ENCODE data around the gene HBS1L. TPM values are rescaled to one million over a fixed set of nuclear protein-coding genes. Genes with fewer than 3 reads are reported as not detected.
A peak's percentile ranks its signal among the peaks of the same experiment; 100 is the strongest.

HBS1L gene
- polyA plus RNA-seq, 1 donor: 76.9 TPM

DNA sequence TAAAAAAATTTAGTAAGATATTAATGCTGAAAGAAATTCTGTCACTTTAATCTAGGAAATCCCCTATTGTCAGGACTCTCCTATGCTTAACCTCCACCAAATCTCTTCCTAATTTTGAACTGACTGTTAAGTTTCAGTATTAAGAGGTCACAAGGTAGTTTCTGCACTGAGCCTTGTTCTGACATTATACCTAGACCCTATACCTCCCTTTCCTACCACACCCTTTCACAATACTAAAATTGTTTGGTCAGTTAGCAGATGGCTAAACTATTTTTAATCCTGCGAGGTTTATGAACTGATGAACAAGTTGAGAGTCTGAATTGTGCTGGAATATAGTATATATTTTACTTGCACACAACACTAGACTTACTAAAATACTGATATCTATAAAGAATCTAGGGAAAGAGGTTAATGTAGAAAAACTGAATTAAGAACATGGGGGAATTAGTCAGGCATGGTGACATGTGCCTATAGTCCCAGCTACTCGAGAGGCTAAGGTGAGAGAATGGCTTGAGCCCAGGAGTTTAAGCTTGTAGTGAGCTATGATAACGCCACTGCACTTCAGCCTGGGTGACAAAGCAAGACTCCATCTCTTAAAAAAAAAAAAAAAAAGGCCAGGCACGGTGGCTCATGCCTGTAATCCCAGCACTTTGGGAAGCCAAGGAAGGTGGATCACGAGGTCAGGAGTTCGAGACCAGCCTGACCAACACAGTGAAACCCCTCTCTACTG lies 51.5 kb downstream of the HBS1L start:
- no peak for DNase-seq

DNA sequence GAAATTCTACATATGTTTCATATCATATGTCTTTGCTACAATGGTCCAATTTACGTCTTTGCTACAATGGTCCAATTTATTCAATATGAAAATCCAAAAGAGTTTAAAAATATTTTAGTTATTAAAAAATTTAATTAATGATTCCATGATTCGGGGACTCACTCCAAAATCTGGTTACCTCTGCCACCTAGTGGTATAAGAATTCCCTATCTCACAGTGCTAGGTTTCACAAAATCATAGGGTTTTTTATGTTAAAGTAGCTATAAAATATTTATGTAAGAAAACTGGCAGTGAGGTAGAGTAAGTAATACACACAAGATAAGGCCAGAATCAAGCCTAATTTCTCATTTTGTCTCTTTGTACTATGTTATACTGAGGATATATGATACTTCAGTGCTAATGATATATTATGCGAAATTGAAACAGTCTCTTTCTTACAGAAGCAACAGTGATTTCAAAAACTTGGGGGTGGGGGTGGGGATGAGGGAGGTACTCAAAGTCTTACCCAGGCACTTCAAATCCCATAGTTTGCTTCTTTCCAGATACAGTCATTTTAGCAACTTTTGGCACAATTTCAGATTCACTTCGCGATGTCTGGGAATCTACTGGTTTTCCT lies 52.3 kb downstream of the HBS1L start:
- peak; percentile 1 for DNase-seq

DNA sequence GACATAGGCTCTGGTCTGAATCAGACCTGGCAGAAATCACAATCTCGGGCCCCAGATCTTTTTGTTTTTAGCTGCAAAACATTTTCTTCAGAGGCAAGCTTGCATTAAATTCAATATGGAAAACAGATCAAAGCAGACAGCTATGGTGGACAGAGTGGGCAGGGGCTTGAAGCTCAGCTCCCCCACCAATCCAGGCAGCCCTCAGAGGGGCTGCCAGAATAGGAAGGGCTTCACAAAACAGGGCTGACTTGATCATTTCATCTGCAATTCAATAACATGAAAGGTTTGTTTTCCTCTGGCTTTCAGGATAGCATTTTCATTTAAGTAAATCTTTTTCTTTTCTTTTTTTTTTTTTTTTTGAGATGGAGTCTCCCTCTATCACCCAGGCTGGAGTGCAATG lies 55.5 kb downstream of the HBS1L start:
- DNase-seq: no peak

DNA sequence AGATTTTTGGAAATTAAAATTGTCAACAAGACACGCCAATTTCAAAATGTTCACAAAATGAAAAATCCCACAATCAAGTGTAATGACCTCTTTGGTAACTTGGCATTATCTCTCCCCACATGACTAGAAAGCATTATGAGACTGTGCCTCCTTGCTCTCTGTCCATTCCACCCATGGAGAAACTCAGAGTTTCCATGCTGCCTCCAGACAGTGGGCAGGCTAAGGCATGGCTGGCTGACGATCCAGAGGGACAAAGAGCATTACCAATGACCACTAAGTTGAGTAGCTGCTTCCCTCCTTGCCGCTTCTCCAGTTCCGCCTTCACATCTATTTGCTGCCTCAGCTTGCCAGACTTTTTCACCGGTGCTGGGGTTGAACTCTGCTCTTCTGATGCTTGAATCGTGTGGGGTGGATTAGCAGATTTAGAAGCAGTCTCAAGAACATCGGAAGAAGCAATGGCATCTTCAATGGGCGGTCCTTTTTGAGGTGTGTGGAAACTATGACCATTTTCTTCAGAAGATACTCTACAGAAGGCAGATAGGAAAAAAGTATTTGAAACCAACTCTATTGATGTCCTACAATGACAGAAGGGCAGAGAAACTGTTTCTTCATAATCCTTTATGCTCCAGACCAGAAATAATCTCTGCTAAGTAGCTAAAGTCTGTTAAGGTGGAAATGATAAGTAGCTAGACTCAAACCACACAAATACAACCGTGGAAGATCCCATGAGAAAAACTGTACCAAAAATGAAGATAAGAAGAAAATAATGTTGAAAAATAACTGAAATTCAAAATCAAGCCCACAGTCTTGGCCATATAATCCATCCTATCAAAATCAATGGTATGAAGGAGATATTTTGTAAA lies 57.3 kb downstream of the HBS1L start:
- no peak for DNase-seq

DNA sequence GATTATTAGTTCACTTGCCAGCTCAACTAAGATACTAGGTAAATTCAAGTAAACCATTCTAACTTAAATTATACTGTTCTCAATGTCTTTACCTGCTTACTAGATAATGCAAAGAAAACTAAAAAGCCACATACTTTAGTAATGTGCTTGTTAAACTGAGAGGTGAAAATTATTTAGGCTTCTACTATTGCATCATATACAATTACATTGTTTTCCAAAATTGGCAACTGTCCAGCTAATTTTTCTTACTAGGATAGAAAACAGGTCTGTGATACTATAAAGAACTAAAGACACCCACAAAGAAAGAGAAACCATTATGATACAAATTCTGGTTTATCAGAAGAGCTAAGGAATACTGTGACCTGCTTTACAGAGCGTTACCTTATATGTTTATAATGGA lies 59.1 kb downstream of the HBS1L start:
- DNase-seq: no peak

DNA sequence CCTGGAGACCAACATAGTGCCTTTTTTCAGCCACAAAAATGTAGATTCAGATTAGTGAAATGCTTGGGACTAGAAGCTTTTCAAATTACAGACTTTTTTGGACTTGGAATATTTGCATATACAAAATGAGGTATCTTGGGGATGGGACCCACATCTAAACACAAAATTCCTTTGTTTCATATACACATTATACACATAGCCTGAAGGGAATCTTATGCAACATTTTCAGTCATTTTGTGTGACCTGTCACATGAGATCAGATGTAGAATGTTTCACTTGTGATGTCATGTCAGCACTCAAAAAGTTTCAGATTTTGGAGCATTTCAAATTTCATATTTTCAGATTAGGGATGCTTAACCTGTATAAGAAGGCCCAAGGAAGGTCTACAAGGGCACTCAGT lies 60.2 kb downstream of the HBS1L start:
- no peak for DNase-seq

DNA sequence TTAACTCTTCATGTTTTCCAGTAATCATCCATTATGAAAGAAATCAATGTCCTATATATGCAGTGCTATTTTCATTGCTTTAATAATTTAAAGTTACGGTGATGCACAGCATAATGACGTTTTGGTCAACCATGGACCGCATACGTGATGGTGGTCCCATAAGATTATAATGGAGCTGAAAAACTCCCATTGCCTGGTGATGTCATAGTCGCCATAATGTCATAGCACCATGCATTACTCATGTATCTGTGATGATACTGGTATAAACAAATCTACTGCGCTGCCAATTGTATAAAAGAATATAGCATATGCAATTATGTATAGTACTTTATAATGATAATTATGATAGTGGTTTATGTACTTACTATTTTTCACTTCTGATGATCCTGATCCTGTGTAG lies 62.5 kb downstream of the HBS1L start:
- DNase-seq: no peak

DNA sequence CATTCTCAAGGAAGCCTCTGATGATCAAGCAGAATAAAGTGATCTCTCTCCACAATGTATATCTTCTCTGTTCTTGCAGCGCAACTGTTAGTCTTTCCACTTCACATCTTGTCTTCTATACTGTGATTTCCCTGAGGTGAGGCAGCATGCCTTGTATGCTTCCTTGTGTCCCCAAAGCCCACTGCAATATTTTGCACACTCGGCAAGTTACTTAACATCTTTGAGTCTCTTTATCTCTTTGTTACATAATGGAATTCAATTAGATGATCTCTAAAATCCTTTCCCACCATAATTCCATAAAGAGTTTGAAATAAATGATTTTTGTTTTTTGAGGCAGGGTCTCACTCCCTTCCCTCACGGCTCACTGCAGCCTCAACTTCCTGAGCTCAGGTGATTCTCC lies 64.4 kb downstream of the HBS1L start:
- DNase-seq: no peak

DNA sequence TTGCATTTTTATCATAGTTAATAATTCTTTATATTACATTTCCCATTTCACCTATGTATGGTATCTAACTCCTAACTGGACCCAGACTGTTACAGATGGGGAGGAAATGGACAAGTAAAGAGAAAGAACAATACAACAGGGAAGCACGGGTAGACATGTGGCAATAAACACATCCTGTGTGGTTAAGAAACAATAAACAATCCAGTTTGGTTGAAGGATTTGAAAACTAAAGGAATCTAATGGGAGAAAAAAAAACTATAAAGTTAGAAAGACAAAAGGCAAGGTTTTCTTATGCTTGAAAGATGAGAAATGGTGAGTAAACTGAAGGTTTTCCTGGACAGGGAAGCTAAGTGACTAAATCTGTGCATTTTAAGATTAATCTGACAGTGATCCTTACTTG lies 69.8 kb downstream of the HBS1L start:
- no peak for DNase-seq

DNA sequence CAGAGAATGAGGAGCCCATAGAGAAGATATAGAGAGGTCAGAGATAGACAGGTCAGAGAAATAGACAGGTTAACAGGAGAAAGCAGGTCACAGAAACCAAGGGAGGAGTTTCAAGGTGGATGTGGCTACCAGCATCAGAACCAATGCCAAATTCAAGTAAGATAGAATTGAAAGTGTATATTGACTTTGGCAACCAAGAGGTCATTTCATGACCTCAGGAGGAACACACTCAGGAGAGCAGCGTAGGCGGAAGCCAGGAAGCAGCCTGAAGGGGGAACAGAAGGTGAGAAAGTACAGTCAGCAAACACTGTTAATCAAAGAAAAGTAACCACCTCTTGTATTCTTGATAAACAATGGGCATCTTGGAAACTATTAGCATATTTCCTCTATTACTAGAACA lies 70.8 kb downstream of the HBS1L start:
- DNase-seq: no peak

DNA sequence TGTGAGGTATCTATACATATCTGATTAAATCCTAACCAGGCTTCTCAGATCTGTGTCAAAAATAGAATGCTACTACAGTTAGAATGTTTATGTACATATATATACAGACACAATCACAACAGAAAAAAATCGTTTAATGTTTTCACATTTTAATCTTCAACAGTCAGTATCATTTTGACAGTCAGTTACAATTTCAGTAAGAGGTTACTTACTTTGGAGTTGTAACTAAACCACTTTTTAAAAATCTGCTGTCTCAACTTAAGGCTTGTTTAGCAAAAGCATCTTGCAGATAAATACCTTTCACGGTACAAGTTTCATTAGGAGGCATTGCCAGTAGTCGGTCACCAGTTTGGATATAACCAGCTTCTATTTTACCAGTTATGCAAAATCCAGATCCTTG lies 72.5 kb downstream of the HBS1L start:
- no peak for DNase-seq

DNA sequence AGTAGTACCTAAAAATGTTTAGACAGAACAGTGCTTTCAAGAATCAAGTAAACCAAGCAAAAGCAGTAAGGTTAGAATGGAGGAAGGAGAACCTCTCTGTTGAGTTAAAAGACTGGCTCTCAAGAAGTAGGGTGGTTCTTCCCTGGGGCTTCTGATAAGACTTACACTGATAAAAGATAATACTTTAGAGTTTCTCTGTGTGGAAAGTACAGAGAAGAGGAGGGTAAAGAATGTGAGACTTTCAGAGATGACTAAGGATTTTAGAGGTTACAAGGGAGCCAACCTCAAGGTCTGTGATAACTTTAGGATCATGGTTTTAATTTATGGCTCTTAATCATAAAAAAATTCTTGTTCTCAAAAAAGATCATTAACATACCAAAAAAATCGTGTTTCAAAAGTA lies 73.8 kb downstream of the HBS1L start:
- DNase-seq: no peak

DNA sequence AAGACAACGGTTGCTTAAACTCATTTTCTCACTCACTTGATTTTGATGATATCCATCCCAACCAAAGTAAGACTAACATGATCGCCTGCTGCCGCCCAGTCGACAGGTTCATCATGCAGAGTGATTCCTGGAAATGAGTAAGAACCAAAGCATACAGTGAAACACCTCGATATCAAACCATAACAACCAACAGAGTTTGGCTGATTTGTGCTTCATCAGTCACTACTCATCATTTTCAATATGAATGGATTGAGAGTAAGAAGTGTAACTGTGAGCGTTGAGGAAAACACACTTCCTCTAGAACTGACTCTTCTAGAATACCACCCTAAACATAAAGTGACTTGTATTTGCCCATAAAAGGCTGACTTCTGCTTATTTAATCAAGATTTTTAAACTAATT lies 75.5 kb downstream of the HBS1L start:
- no peak for DNase-seq

DNA sequence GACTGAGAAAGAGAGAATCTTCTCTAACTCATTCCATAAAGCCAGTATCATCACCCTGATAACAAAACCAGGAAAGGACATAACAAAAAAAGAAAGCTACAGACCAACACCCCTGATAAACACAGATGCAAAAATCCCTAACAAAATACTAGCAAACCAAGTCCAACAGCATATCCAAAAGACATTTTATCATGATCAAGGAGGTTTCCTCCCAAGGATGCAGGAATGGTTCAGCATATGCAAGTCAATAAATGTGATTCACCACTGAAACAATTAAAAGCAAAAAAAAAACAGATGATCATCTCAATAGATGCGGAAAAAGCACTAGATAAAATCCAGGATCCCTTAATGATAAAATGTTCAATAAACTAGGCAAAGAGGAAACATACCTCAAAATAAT lies 80.3 kb downstream of the HBS1L start:
- DNase-seq: no peak

DNA sequence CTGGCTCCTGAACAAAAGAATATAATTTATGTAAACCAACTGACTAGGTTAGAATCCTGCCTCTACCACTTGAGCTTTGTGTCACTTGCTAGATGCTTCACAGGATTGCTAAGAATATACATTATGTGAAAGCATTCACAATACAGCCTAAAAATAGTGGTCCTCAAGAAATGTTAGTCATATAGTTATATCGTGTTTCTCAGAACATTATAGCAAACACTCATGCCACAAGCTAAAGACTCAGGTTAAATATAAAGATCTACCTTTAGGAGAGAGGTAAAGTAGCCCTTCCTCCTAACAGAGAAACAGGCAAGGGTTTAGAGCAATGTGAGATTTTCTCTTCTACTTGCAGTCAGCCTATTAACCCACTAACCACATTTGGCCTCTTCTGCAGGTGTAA lies 86.9 kb downstream of the HBS1L start:
- no peak for DNase-seq

DNA sequence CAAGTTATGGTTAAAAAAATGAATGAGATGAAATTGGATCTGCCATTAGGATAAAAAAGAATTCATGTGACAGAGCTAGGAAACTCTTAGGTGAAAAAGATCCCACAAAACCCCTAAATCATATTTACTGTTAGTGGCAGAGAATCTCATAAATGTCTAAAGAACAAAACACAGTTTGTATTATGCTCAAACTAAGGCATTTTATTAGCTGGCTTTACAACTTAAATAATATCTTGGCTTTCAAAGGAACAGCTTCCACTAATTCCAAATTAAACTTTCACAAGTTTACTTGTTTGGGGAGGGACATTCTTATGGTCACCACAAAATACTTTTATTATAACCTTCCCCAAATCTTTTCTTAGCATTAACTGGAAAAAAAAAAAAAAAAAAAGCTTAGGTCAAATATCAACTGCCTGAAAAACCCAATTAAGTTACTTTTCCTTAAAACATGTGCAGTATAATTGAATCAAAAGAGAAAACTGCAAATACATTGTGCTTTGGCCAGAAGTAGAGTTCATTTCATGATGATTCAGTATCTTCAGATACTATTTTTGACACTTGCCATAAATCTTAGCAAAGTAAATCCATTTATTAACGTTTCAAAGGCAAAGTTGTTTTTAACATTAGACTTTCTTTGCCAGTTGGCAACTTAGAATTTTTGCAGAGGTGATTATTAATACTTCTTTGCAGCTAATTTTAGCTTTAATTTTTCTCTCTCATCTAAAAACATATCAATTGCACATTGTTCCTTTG lies 90.0 kb downstream of the HBS1L start:
- DNase-seq: no peak

DNA sequence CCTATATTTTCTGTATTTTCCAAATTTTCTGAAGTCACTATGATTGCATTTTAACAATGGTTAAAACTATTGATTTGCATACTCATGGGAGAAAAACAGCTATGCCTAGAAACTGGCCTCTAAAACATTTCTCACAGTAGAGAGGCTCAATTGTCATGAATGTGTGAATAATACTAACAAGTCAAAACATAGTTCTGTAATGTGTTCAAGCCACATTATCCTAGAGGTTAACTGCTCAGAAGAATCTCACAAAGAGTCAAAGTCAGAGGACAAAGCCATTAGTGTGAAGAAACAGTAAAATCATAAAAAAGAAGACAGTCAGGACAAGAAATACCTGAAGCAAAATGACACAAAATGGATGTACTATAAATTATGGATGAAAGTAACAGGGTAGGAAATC lies 92.2 kb downstream of the HBS1L start:
- DNase-seq: no peak

DNA sequence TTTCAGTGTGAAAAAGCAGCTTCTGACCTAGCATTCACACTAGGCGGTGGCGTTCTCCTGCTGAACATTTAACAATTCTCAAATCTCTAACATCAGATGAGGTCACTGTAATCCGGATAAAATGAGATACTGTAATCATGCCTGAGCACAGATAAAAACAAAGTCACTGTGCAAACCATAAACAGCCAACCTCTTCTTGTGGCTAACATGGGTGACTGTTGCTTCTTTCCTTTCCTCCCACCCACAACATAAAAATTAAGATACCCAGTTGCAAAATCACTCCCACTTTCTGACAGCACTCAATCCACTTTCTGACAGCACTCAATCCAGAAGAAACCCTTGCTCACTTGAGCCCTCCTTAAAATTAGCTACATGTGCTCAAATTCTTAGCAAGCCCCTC lies 93.3 kb downstream of the HBS1L start:
- no peak for DNase-seq

DNA sequence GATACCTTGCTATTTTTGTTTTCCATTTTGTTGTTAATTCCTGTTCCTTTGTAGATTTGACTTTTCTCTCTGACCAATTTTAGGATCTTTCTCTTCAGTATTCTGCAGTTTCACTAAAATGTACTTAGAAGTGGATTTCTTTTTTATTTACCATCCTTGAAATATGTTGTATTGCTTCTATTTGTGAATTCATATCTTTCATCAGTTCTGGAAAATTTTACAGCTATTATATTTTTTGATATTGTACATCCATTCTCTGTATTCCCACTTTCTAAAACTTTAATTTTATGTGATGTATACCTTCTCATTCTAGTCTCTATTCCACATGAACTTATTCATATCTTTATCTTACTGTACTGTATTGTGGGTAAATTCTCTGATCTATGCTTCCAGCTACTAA lies 95.0 kb downstream of the HBS1L start:
- no peak for DNase-seq

DNA sequence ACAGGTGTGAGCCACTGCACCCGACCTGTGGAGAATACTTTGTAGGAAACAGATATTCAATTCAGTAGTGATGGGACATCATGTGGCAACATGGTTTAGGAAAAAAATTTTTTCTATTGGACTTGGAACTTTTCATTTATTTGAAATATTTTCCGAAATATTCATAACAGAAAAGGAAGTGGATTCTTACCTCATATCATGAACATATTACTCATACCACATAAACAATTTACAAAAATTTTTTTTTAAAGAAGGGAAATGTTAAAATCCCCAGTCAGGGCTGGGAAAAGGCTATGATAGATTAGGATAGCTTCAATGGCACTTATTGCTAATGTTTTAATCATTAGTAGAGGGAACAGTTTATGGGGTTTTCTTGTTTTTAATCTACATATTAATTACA lies 97.9 kb downstream of the HBS1L start:
- no peak for DNase-seq

DNA sequence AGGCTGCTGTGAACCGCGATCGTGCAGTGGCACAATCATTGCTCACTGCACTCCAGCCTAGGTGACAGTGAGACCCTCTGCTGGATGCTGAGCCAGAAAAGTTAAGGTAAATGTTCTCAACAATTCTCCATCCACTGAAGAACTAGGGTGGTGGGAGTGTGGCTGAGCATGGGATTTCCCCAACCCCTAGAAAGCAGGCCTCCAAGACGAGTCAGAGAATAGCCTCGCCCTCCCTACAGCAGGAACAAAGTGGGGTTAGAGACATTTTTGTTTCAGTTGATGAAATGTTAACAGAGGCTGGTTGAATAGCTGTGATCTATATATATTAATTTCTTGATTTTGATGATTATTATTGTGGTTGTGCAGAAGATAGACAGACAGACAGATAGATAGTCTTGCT lies 98.6 kb downstream of the HBS1L start:
- DNase-seq: no peak

DNA sequence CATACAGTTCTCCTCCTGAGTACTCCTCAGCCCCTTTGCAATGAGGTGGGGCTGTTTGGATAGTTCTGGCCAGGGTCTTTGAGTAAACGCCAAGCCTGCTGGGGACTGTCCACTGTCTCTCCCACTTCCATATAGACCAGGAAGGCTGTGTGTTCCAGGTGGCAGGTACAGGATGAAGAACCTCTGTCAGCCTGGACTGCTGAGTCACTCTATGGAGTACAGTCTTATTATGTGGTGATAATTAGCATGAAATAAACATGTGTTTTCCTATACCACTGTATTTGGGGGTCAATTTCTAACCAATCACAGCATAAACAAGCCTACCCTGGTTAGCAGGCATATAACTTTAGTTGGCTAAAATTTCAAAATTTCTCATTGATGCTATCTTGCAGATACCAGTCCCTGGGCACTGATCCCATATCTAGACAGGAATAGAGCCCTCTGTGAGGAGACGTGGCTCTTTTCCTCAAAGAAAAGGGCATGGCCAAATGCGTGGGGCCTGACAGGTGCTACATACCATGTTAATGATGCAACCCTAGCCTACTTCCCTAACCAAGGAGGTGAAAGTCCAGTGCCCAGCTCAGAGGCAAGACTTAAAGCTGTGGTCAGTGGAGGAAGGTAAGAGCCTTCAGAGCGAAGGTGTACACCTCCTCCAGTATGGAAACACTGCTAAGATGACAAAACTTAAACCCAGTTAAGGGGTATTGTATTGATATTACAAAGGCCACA lies 100.2 kb downstream of the HBS1L start:
- DNase-seq: no peak
